Omental fat pad (tissue), 4 donors: ENCODE results near the gene SELENOO. TPM values are rescaled to one million over a fixed set of nuclear protein-coding genes. Genes with fewer than 3 reads are reported as not detected.

Experiments used
- ATAC-seq: fragments of 150-250 bp; one replicate; pipeline ENCODE4 v1.9.1; 2016; ENCODE audit warnings: mild to moderate bottlenecking, moderate library complexity; ENCODE audit not compliant: low FRiP score
- DNase-seq: peaks from one replicate; pipeline ENCODE4 v3.0.0-alpha.2; 2019; ENCODE audit warnings: low spot score
- total RNA-seq, 4 donors: library from RNA; depleted of rRNA; stranded (reverse); fragments of >200 nt; gene quantifications; one replicate each; pipeline ENCODE4 v1.1.0, GENCODE V29; 2016
- TF ChIP-seq, protein P1 (sequence below), 3 donors: fragments of 450-650 bp; IDR thresholded peaks; one replicate each; pipeline ENCODE4 v1.5.1; 2016 to 2017; ENCODE audit warnings: antibody characterized with exemption in 3 of 3, mild to moderate bottlenecking in 3 of 3, moderate library complexity in 2 of 3

The SELENOO gene
- total RNA-seq, 4 donors from 2014 or later, result 21.2 to 38.3 (median 31.9) TPM

DNA sequence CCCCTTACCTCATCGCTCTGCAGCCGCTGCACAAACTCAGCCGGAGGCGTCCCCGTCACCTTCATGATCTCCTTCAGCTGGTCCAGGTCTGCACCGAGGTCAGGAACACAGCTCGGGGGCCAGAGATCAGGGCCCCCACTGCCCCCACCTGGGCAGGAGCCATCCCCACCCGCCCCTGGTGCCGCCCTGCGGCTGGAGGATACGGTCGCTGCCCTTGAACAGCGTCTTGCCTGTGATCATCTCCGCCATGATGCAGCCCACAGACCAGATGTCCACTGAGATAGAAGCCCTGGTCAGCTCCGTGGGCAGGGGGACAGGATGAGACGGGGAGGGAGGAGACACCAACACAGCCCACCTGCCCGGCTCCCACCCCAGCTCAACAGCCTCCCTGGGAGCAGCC lies 54.8 kb downstream of the SELENOO start:
- DNase-seq, result no peak
- ATAC-seq, result no peak
- TF ChIP-seq, protein P1, sequence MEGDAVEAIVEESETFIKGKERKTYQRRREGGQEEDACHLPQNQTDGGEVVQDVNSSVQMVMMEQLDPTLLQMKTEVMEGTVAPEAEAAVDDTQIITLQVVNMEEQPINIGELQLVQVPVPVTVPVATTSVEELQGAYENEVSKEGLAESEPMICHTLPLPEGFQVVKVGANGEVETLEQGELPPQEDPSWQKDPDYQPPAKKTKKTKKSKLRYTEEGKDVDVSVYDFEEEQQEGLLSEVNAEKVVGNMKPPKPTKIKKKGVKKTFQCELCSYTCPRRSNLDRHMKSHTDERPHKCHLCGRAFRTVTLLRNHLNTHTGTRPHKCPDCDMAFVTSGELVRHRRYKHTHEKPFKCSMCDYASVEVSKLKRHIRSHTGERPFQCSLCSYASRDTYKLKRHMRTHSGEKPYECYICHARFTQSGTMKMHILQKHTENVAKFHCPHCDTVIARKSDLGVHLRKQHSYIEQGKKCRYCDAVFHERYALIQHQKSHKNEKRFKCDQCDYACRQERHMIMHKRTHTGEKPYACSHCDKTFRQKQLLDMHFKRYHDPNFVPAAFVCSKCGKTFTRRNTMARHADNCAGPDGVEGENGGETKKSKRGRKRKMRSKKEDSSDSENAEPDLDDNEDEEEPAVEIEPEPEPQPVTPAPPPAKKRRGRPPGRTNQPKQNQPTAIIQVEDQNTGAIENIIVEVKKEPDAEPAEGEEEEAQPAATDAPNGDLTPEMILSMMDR (IDR thresholded peaks at IDR 0.05), result no peak

DNA sequence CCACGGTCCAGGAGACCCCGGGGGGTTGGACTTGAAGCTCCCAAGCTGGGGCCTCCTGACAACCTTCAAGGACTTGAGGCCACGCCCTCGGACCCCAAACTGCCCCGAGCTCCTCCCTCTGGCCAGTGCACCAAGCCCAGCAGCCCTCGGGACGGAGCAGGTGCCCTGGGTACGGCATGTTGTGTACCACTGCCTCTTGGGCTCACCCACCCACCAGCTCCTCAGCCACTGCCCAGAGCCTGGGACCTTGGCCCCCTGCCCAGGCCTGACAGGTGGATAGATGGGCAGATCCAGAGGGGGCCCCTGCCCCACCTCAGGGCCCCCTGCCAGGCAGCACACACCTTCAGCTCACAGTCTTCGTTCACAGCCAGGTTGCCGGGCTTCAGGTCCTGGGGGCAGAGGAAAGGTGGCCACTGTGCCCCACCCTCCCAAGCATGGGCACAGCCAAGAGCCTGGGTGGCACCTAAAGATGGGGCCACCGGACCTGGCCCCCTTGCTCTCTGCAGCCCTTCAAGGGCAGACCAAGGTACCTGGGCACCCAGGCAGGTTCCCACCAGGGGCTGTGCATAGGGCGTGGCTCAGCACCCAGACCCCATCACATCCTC lies 55.5 kb downstream of the SELENOO start:
- TF ChIP-seq, protein P1 (IDR thresholded peaks at IDR 0.05), result no peak
- no peak for ATAC-seq
- no peak for DNase-seq

DNA sequence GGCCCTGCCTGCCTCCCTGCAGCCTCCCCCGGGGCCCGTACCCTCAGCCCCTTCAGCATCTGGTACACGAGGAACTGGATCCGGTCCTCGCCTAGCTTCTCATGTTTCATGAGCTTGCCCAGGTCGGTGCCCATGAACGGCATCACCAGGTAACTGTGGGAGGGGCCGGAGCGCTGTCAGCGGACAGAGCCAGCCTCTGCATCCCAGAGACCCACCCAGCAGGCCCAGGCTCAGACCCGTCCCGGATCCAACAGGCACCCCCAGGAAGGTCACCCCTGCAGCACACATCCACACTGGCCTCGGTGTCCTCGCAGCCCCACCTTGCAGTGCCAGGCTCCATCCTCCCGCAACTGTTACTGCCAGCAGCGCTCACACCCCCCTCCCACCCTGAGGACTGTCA lies 56.2 kb downstream of the SELENOO start:
- TF ChIP-seq, protein P1 (IDR thresholded peaks at IDR 0.05), result no peak
- DNase-seq (no peak), ATAC-seq (no peak)

DNA sequence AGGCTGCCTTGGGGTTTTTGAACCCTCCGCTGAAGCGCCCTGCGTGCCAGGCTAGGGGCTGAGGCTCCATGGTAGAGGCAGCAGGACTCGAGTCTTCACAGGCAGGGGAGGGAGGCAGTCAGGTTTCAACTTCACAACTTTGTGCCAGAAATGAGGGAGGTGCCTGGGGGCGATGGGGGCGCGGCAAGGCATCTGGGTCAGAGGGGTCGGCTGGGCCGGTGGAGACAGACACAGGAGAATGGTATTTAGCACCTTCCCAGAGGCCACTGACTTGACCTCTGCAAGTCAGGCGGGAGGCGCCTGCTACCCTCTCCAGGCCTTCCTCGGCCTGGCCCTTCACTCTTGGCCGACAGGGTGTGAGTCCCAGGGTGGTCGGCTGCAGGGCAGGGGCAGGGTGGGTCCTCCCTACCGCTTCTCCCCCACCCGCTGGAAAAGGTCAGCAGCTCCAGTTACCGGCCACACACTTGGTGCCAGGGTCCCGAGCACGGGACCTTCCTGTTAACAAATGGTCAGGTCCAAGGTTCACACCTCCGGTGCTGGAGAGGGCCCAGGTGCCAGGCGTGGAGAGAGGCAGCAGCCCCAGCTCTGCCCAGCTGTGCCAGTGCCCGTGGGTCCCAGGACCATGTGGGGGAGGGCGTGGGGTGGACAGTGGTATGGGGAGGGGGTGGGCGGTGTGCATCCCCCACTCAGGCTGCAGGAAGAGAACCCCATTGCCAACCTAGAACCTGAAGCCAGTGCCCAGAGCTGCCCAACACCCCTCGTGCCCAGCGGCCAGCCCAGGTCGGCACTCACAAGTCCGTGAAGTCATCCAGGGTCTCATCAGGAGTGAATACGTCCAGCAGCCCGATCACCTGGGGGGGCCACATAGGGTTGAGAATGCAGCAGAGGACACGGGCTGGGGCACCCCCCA lies 56.9 kb downstream of the SELENOO start:
- no peak for ATAC-seq
- no peak for DNase-seq
- TF ChIP-seq, protein P1 (IDR thresholded peaks at IDR 0.05), result no peak

DNA sequence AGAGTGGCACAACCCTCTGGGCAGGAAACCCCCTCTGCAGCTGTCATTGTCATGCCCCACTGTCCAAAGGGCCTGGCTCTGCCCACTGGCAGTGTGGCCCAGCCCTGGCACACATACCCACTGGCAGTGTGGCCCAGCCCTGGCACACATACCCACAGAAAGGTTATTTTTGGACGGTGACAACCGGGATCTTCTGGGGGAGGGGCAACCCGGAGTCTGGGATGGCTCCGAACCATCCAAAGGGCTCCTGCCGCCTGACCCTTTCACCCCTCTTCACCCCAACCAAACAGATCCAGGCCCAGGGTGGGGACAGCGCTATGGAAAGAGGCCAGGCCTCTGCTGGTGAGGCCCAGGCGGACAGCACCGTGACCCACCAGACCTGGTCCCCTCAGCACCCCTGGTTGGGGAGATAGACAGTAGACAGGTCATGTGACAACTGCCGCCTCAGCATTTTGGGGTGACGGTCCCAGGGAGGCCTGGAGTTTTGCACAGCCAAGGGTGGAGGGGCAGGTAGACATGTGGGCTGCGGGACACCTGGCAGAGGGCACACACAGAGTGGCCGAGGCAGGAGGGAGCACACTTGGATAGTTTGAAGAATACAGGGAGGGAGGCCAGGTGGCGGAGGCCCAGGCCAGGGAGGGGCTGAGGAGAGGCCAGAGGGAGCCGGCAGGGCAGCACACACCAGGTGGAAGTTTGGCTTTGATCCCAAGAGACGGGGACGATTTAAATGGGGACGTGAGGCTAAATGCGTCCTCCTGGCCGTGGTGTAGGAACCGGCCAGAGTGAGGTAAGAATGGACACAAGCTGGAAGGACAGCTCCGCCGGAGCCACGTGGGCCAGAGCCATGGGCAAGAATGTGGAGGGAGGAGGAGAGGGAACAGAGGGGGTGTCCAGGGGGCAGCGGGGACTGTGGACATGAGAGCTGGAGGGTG lies 57.8 kb downstream of the SELENOO start:
- TF ChIP-seq, protein P1 (IDR thresholded peaks at IDR 0.05), result no peak
- DNase-seq, result no peak
- ATAC-seq, result no peak

DNA sequence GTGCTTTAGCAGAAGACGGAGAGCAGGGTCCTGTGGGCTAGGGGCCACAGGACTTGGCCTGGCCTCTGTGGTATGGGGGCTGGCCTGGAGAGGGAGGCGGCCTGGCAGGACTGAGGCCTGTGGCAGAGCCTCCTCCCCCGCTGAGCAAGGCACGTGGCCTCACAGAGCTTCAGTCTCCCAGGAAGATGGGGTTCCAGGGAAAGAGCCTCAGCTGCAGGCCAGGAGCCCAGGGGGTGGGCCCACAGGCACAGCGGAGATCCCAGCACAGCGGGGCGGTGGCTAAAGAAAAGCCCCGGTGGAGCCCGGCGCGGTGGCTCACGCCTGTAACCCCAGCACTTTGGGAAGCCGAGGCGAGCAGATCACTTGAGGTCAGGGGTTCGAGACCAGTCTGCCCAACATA lies 58.5 kb downstream of the SELENOO start:
- DNase-seq (no peak), ATAC-seq (no peak)
- TF ChIP-seq, protein P1 (IDR thresholded peaks at IDR 0.05), result no peak
